A549 treated with Mapracorat at 1 μM for 4 hours (cell line): ENCODE results near the gene PLEKHG2. TPM values are rescaled to one million over a fixed set of nuclear protein-coding genes. Genes with fewer than 3 reads are reported as not detected.

ENCODE experiments used
- total RNA-seq: library from RNA; stranded (reverse); fragments of 200-300 nt; extraction: Qiagen RNA extraction; gene quantifications from 5 replicates; pipeline ENCODE4 v1.2.3, GENCODE V29; 2022

Gene PLEKHG2
- 63.4 to 106 TPM (median 88.8 TPM) in 5 replicates for total RNA-seq

DNA sequence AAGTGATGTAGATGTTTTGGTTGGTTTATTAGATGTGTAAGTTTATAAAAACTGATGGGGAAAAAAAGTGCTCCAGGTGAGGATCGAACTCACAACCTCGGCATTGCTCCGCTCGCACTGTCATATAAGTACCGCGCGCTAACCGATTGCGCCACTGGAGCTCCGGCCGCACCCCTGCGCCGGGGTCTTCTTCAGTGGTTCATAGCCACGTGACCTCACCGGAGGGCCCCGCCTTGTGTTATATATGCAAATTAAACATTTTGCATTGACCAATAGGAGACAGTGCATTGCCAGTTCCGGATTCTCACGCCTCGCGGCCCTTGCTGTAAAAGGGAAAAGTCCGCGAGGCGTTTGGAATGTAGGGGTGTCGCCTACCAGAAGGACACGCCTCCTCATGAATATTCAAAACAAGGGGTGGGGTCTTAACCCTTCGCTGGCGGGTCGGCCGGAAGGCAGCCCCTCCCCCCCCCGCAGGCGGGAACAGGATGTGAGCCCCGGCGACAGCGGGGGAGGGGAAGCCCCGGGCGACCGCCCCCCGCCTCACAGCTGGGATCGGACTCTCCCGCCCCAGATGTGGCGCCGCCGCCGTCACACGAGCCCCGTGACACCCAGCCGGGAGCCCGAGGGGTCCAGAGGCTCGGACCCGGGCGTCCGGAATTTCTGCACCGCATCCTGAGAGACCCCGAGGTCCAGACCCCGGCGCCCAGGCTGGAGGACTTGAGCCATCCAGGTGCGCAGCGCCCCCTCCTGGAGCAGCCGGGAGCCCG is at the start of gene PLEKHG2:
TSS of gene PLEKHG2 (plus strand) at position 570 of the 767 bp plus-strand sequence. CDS start 1,418 bp downstream, outside the sequence.

DNA sequence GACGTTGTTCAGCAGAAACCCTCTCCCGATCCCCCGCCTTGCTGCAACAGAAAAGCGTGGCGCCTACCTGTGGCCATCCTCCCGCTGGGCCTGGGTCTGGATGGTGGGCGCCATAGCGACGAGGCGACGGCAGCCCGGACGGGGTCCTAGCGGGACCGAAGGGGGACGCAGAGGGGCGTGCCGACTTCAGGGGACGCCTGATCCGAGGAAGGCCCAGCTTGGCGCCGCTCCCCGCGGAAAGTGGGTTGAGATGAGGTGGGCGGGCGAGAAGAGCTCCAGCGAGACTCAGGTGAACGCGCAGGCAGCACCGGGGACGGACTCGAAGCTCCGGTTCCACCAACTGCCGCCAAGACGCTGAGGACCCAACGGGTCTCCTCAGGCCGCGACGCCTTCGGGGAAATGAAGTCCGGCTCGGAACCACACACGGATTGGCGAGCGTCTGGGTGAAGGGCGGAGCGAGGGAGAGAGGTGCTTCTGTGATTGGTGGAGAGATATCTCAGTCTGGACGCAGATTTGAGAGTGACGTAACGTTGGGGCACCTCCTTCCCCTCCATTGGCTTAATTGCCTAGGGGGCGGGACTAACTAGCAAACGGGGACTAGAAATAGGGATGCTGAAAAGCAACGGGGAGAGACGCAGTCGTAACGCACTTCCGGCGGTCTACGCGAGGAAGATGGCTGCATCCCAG is 21.6 kb upstream of the PLEKHG2 start, which contains the start of the genes MED29 and PAF1:
TSS of gene MED29 (plus strand) at position 628 of the 687 bp plus-strand sequence. CDS start at position 673, 45 bp downstream.
TSS of gene PAF1 (minus strand) at position 356 of the 687 bp plus-strand sequence. CDS start at position 114, 242 bp downstream.

GRCh38 chr19:39406656-39407409 is 5.6 kb upstream of the PLEKHG2 start, which contains the start of gene ZFP36:
ZFP36 (plus strand) TSS chr19:39406847; CDS start chr19:39406905, 58 bp downstream.

DNA sequence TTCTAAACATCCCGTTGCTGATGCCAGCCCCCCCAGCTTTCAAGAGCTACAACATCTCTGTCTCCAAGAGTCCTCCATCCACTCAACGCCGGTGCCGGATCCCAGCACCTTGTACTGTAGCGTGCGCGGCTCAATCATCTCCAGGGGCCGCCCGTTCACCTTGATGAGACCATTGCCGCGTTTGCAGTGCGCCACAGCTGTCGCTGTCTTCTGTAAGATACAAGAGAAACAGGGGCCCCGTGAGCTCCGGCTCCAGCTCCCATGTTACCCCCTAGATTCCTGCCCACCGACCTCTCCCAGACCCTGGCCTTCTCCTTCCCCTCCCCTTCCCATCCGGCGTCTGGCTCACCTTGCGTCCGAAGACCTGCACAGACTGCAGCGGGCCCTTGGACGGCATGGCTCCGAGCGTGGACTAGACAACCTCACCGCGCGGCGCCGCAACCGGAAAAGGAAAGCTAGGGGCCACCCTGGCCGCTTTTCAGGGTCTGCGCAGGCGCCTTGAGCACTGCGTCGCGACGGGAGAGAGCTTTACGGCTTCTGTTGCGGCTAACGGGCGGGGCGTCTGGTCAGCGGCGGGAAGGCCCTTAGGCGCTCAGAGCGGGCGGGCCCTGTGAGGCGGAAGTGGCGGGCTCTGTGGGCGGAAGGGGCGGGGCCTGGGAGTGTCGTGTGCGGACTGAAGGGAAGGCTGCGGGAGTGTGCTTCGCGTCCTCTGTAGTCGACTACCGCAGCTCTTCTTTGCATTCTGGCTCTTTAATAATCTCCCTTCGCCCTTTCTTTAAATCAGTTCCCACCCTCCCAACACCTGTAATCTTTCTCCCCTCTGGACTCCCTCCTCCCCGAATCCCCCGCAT is 23.3 kb downstream of the PLEKHG2 start, which contains the start of gene RPS16:
TSS of gene RPS16 (minus strand) at position 451 of the 851 bp plus-strand sequence. CDS start at position 397, 54 bp downstream.

DNA sequence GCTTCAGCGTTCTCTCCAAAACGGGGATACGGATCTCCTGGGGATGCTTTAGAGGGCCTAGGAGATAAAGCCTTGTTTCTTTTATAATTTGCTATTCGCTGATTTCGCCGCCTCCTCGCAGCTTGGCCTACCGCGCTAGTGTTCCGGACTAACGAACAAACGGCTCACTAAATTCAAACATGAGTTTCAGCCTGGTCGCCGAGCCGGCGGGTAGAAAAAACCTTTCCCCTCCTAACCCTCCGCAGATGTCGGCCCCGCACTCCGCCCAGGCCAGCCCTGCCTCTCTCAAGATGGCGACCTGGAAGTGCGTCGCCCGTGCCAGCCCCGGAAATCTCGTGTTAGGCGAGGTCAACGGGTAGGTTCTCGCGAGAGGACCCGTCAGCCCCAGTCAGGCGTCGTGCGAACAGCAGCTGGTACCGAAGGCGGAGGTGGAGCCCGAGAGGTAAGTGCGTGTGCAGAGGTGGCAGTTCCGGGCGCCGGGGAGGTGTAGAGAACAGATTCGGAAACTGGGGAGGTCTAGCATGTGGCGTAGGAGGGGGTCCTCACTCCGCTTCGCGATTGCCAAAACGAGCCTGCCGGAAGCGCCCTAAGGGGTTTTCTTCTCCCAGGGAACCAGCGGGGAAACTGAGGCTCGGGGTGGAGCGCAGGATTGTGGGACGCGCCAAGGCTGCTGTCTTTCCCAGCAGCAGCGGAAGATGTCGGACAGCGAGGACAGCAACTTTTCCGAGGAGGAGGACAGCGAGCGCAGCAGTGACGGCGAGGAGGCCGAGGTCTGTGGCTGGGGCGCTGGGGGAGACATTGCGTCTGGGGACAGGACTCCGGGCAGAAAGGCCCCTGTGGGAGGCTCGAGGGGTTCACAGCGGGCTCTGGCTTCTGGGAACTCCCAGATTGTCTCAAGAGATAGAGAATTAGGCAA is 33.0 kb downstream of the PLEKHG2 start, which contains the start of gene SUPT5H:
TSS of gene SUPT5H (plus strand) at position 387 of the 916 bp plus-strand sequence. CDS start at position 696, 309 bp downstream.

Other genes starting within 250 kb of the PLEKHG2 start
- 0.81 to 1.6 TPM (median 1.4 TPM) in 5 replicates for gene NCCRP1, start 215.7 kb upstream of the PLEKHG2 start, total RNA-seq
- gene SYCN, start 208.4 kb upstream of the PLEKHG2 start, total RNA-seq, result not detected in 5 replicates
- not detected in 5 replicates for gene IFNL3, start 167.7 kb upstream of the PLEKHG2 start, total RNA-seq
- gene IFNL4, start 163.8 kb upstream of the PLEKHG2 start, total RNA-seq, result not detected in 5 replicates
- not detected in 5 replicates for gene IFNL2, start 144.3 kb upstream of the PLEKHG2 start, total RNA-seq
- 0.39 TPM in 1 of 5 replicates, not detected in the others for gene IFNL1, start 116.3 kb upstream of the PLEKHG2 start, total RNA-seq
- 5.7 to 11.3 TPM (median 9.7 TPM) in 5 replicates for gene LRFN1, start 91.8 kb upstream of the PLEKHG2 start, total RNA-seq
- gene GMFG, start 76.6 kb upstream of the PLEKHG2 start, total RNA-seq, result 0.49 to 0.59 TPM in 2 of 5 replicates, not detected in the others
- 116 to 175 TPM (median 166 TPM) in 5 replicates for gene SAMD4B, start 70.2 kb upstream of the PLEKHG2 start, total RNA-seq
- 69.0 to 77.2 TPM (median 74.6 TPM) in 5 replicates for gene PAF1, start 21.6 kb upstream of the PLEKHG2 start, total RNA-seq
- 70.3 to 78.2 TPM (median 72.2 TPM) in 5 replicates for gene MED29, start 21.3 kb upstream of the PLEKHG2 start, total RNA-seq
- 175 to 251 TPM (median 211 TPM) in 5 replicates for gene ZFP36, start 5.8 kb upstream of the PLEKHG2 start, total RNA-seq
- 6,732 to 7,787 TPM (median 7,280 TPM) in 5 replicates for gene RPS16, start 23.3 kb downstream of the PLEKHG2 start, total RNA-seq
- 165 to 210 TPM (median 178 TPM) in 5 replicates for gene SUPT5H, start 32.9 kb downstream of the PLEKHG2 start, total RNA-seq
- 169 to 233 TPM (median 220 TPM) in 5 replicates for gene TIMM50, start 68.2 kb downstream of the PLEKHG2 start, total RNA-seq
- 6.5 to 11.3 TPM (median 10.5 TPM) in 5 replicates for gene DLL3, start 86.3 kb downstream of the PLEKHG2 start, total RNA-seq
- gene SELENOV, start 102.5 kb downstream of the PLEKHG2 start, total RNA-seq, result not detected in 5 replicates
- 6.6 to 10.3 TPM (median 7.9 TPM) in 5 replicates for gene EID2B, start 120.2 kb downstream of the PLEKHG2 start, total RNA-seq
- 32.4 to 46.0 TPM (median 44.1 TPM) in 5 replicates for gene EID2, start 127.5 kb downstream of the PLEKHG2 start, total RNA-seq
- gene LGALS13, start 189.9 kb downstream of the PLEKHG2 start, total RNA-seq, result not detected in 5 replicates
- not detected in 5 replicates for gene LGALS16, start 243.2 kb downstream of the PLEKHG2 start, total RNA-seq